Rectal smooth muscle tissue (tissue), 1 donor: ENCODE results near the gene PGAP1.

Experiments used
- H3K27ac ChIP-seq: one replicate; pipeline ENCODE4 v1.7.0; 2013; ENCODE audit warnings: low read depth, low read length, inconsistent platforms
- H3K27me3 ChIP-seq: one replicate; pipeline ENCODE4 v1.7.0; 2013; ENCODE audit warnings: low read length; ENCODE audit not compliant: control insufficient read depth, insufficient read depth
- H3K36me3 ChIP-seq: one replicate; pipeline ENCODE4 v1.7.0; 2013; ENCODE audit warnings: low read length; ENCODE audit not compliant: control insufficient read depth, insufficient read depth
- H3K4me1 ChIP-seq: one replicate; pipeline ENCODE4 v1.7.0; 2013; ENCODE audit warnings: low read length; ENCODE audit not compliant: control insufficient read depth, insufficient read depth
- H3K4me3 ChIP-seq: one replicate; pipeline ENCODE4 v1.7.0; 2013; ENCODE audit warnings: low read length
- H3K9ac ChIP-seq: one replicate; pipeline ENCODE4 v1.7.0; 2013; ENCODE audit warnings: low read length

PGAP1 gene

DNA sequence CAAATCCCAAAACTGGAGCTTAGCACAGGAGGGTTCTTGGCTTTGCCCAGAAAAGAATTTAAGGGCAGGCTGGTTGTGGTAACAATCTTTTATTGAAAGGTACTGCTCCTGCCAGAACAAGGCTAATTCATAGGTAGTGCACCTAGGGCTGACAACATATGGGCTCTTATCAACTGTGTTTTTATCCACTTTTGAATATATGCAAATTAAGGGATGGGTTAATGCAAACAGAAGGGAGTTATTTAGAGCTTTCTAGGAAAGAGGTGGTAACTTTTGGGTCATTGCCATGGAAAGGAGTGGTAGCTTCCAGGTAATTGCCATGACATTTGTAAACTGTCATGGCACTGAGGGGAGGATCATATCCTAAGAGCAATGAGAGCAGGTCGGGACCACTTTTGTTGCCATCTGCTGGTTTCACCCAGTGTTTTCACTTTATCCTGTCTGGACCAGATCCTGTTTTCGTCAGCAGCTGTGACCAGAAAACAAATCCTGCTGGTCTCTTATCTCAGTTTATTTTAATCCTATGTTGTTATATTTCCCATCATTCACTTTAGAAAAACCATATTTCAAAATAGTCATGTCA is 118.3 kb downstream of the PGAP1 start:
- H3K36me3 ChIP-seq = no peaks in the 10 kb centered on the region
- no peaks in the 10 kb centered on the region for H3K27me3 ChIP-seq
- no peak overlapping the region for H3K9ac ChIP-seq
- H3K4me1 ChIP-seq = no peaks in the 10 kb centered on the region
- no peak overlapping the region for H3K4me3 ChIP-seq
- H3K27ac ChIP-seq = no peak overlapping the region

DNA sequence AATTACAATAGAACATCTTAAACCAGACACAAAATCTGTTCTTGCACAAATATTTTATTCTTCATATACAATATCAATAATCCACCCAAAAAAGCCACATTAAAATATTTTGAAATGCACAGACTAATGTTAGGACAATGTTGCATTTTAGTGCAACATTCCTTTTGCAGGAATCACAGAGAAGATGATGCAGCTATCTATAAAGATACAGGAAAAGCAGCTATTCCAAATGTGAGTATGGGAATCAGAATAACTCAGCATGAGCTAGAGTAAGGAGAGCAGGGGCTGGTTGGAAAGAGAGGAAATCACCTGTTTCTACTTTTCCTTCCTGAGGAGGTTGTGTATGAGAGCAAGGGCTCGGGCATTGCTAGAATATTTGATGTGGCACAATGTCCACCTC is 122.1 kb downstream of the PGAP1 start:
- H3K4me3 ChIP-seq = no peak overlapping the region
- no peak overlapping the region for H3K27ac ChIP-seq
- H3K36me3 ChIP-seq = no peaks in the 10 kb centered on the region
- no peaks in the 10 kb centered on the region for H3K4me1 ChIP-seq
- H3K27me3 ChIP-seq = no peaks in the 10 kb centered on the region
- no peak overlapping the region for H3K9ac ChIP-seq

DNA sequence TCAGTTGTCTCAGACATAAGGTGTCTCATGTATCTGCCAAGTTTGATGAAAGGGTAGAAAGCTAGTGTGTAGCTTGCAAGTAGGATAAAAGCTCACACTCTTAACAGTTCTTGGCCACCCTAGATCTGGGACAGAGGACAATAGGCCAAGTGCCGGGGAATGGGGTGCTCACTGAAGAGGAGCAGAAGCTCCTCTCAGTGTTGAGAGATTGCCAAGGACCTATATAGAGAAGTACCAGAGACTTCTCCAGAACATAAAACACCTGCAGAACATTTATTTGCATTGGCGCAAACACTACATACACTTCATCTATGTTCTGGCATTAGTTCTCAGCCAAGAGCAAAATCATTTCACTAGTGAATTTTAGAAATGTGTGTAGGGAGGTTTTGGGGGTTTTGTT is 124.1 kb downstream of the PGAP1 start:
- Histone ChIP-seq H3K4me1 (no peaks in the 10 kb centered on the region), H3K4me3 (no peak overlapping the region), H3K9ac (no peak overlapping the region), H3K27me3 (no peaks in the 10 kb centered on the region), H3K36me3 (no peaks in the 10 kb centered on the region), H3K27ac (no peak overlapping the region)

DNA sequence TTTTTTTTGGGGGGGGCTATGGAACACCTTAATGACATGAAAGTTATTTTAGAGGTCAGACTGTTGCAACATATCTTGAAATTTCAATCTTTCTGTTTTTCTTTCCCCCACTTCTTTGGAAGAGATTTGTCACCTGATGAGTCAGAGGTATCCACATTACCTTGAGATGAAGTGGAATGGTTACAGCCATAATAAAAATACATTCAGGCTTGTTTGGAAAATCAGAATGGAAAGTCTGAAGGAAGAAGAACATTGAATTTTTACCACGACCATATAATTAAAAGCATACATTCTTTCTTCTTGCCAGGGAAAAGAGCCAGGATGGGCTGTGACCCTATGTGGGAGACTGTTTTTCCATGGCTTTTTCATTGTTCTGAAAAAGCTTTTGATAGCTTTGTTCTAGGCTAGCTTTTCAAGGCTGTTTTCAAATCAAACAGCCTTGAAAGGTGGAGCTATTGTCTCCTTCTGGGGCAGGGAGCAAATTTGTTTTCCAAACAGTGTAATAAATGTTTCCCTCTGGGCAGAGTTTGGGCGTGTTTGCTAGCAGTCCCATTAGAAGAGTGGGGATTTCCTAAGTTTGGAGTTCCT is 124.7 kb downstream of the PGAP1 start:
- H3K4me1 ChIP-seq = no peaks in the 10 kb centered on the region
- H3K27me3 ChIP-seq = no peaks in the 10 kb centered on the region
- no peak overlapping the region for H3K27ac ChIP-seq
- H3K9ac ChIP-seq = no peak overlapping the region
- peaks cover 4% of the 10 kb centered on the region for H3K36me3 ChIP-seq
- no peak overlapping the region for H3K4me3 ChIP-seq

DNA sequence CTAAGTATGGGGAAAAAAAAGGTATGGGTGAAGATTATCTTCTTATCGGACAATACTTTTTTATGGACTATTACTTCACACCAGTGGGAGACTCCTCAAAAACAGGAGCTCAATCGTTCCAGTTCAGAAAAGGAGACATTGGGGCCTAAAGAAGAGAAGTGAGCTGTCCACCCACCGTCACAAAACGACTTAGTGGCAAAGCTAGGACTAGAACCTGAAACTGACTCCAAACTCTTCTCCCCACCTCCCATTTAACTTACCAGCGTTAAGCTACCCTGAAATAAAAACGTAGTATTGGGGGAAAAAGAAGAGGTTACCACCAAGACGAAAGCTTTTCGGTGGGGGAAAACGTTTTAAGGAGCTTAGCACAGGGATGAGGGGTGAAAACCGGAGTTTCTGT is 127.5 kb downstream of the PGAP1 start:
- Histone ChIP-seq H3K4me3 (peak overlapping the region; percentile 96), H3K9ac (peak overlapping the region; percentile 86), H3K36me3 (peaks cover 9% of the 10 kb centered on the region), H3K27ac (peak overlapping the region; percentile 82), H3K27me3 (no peaks in the 10 kb centered on the region), H3K4me1 (no peaks in the 10 kb centered on the region)

DNA sequence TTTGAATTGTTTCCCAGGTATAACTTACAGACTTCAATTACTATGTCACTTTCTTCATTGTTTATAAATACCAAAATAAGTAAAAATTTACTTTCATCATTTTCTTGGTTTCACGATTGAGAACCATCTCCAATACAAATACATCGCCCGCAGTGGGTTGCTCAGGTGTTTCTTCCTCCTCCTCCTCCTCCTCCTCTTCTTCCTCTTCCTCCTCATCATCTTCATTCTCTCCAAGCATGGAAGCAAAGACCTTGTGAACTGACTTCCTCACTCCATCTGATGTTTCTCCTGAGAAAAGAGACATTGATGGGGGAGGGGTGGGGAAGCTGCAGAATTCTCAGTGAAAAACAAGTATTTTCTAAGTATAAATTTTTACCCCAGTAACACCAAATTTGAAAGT is 133.6 kb downstream of the PGAP1 start:
- no peaks in the 10 kb centered on the region for H3K4me1 ChIP-seq
- no peak overlapping the region for H3K27ac ChIP-seq
- no peak overlapping the region for H3K9ac ChIP-seq
- no peak overlapping the region for H3K4me3 ChIP-seq
- H3K27me3 ChIP-seq = no peaks in the 10 kb centered on the region
- peaks cover 14% of the 10 kb centered on the region for H3K36me3 ChIP-seq

DNA sequence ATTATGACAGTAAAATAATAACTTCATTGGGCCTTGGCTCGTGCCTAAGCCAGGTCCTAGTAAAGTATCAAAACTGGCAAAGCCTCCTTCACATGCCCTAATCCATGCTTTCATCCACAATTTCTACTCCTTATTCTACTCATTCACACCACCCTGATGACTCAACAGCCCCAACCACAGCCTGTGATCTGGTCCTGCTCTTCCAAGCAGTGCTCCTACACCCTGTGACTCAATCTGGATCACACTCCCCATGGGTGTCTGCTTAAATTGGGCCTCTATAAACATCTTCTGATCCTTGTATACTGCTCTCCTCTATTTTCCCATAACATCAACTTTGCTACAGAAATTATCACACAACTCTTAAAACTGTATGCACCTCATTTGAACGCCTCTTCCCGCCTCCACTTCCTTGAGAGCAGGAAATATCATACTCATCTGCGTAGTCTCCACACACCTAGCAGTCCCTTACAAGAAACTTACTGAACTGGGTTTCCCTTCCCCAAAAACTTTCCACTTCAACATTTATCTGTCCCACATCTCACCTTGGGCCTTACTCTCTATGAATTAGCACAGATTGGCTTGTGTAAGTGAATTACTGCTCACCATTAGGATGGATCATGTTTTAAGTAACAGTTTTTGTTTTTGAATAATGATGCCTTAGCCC is 142.9 kb downstream of the PGAP1 start:
- Histone ChIP-seq H3K36me3 (peaks cover 30% of the 10 kb centered on the region), H3K4me3 (no peak overlapping the region), H3K27ac (no peak overlapping the region), H3K9ac (no peak overlapping the region), H3K27me3 (no peaks in the 10 kb centered on the region), H3K4me1 (no peaks in the 10 kb centered on the region)
